Measurements from ENCODE around the gene KCNMA1. TPM values are rescaled to one million over a fixed set of nuclear protein-coding genes. Genes with fewer than 3 reads are reported as not detected.

KCNMA1 gene
- total and polyA plus RNA-seq, 3 donors from 2014 or later: 13.6 to 36.1 (median 24.7) TPM

- Histone ChIP-seq H3K27me3 (no peaks in the 10 kb centered on the region), H3K36me3 (ENCODE audit: low read depth, missing control alignments) (no peaks in the 10 kb centered on the region), H3K27ac (no peak overlapping the region), H3K4me1 (no peaks in the 10 kb centered on the region), H3K9me3 (no peaks in the 10 kb centered on the region), H3K4me3 (no peak overlapping the region)
- DNase-seq: no peak
- intact Hi-C loops (cut with DNase I; ENCODE audit: low total_unique reads): no loop called here
- TF ChIP-seq POLR2A (IDR thresholded peaks at IDR 0.05) (no peak), CTCF (IDR thresholded peaks at IDR 0.05) (no peak)
- WGBS, 2 donors: 92 to 99% methylated on average over 2 of the region's 2 CpGs
These were observed 581.0 kb downstream of the KCNMA1 start for GRCh38 chr10:77056650-77057049.

GRCh38 chr10:77052593-77052992, 585.0 kb downstream of the KCNMA1 start:
- H3K9me3 ChIP-seq: no peaks in the 10 kb centered on the region
- H3K36me3 ChIP-seq (ENCODE audit: low read depth, missing control alignments): no peaks in the 10 kb centered on the region
- no peak overlapping the region for H3K4me3 ChIP-seq
- TF ChIP-seq CTCF (IDR thresholded peaks at IDR 0.05): no peak
- no peak for TF ChIP-seq POLR2A (IDR thresholded peaks at IDR 0.05)
- no peak for DNase-seq
- H3K27ac ChIP-seq: no peak overlapping the region
- intact Hi-C loops (cut with DNase I; ENCODE audit: low total_unique reads): no loop called here
- no peaks in the 10 kb centered on the region for H3K4me1 ChIP-seq
- no peaks in the 10 kb centered on the region for H3K27me3 ChIP-seq
- WGBS, 2 donors: 91 to 96% methylated on average over 2 of the region's 2 CpGs

- H3K4me1 ChIP-seq: no peaks in the 10 kb centered on the region
- no peaks in the 10 kb centered on the region for H3K9me3 ChIP-seq
- TF ChIP-seq POLR2A (IDR thresholded peaks at IDR 0.05): no peak
- TF ChIP-seq CTCF (IDR thresholded peaks at IDR 0.05): no peak
- DNase-seq: no peak
- H3K36me3 ChIP-seq (ENCODE audit: low read depth, missing control alignments): no peaks in the 10 kb centered on the region
- H3K4me3 ChIP-seq: no peak overlapping the region
- no peaks in the 10 kb centered on the region for H3K27me3 ChIP-seq
- intact Hi-C loops (cut with DNase I; ENCODE audit: low total_unique reads): no loop called here
- H3K27ac ChIP-seq: no peak overlapping the region
These were observed 585.8 kb downstream of the KCNMA1 start for GRCh38 chr10:77051837-77052236.

- no peaks in the 10 kb centered on the region for H3K4me1 ChIP-seq
- no peak overlapping the region for H3K27ac ChIP-seq
- H3K27me3 ChIP-seq: no peaks in the 10 kb centered on the region
- no peak for TF ChIP-seq POLR2A (IDR thresholded peaks at IDR 0.05)
- no peak for TF ChIP-seq CTCF (IDR thresholded peaks at IDR 0.05)
- 65 to 82% methylated on average over 3 of the region's 3 CpGs for WGBS, 2 donors
- no peaks in the 10 kb centered on the region for H3K36me3 ChIP-seq (ENCODE audit: low read depth, missing control alignments)
- H3K4me3 ChIP-seq: no peak overlapping the region
- intact Hi-C loops (cut with DNase I; ENCODE audit: low total_unique reads): no loop called here
- DNase-seq: no peak
- no peaks in the 10 kb centered on the region for H3K9me3 ChIP-seq
These were observed 587.7 kb downstream of the KCNMA1 start for GRCh38 chr10:77049896-77050295.

GRCh38 chr10:77049146-77049545, 588.5 kb downstream of the KCNMA1 start:
- H3K4me1 ChIP-seq: no peaks in the 10 kb centered on the region
- WGBS, 2 donors: 95 to 96% methylated on average over 3 of the region's 3 CpGs
- no peaks in the 10 kb centered on the region for H3K27me3 ChIP-seq
- intact Hi-C loops (cut with DNase I; ENCODE audit: low total_unique reads): no loop called here
- no peak overlapping the region for H3K27ac ChIP-seq
- DNase-seq: no peak
- TF ChIP-seq POLR2A (IDR thresholded peaks at IDR 0.05) (no peak), CTCF (IDR thresholded peaks at IDR 0.05) (no peak)
- no peaks in the 10 kb centered on the region for H3K9me3 ChIP-seq
- no peaks in the 10 kb centered on the region for H3K36me3 ChIP-seq (ENCODE audit: low read depth, missing control alignments)
- H3K4me3 ChIP-seq: no peak overlapping the region
